Measurements from ENCODE around the gene BHLHE23.

Gene BHLHE23

DNA sequence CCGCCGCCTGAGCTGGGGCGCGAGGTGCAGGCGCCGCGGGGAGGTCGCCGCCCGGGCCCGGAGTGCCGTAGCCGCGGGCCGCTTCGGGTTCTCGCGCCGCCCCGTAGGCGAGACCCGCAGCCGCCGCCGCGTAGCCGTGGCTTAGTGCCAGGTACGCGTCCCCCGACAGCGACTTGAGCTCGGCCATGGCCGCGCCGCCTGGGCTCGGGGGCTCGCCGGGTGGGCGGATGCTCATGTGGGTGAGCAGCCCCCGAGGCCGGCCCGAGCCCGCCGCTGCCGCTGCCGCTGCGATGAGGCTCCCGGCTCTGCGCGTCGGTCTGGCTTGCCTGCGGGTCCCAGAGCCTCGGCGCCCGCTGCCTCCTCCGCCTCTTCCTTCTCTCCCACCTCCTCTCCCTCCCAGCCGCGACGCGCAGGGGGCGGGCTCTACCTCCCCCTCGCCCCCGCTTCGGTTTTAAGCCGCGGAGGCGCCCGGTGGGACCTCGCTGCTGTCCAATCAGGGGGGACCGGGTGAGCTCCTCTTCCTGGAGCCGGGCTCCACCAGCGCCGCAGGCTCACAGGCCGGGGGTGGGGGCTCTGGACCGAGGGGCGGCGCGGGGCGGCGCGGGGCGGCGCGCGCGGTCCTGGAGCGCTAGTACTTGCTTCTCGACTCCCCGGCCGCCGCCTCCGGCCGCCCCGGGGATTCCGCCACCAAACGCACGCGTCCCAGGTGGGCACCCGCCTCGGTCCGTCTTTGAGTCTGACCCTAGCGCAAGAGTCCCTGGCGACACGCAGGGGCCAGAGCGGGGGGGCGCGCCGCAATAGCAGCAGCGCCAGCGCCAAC lies at the start of gene BHLHE23:
TSS of gene BHLHE23 (minus strand) at position 425 of the 820 bp plus-strand sequence. CDS start at position 235, 190 bp downstream.
- no peak for DNase-seq

DNA sequence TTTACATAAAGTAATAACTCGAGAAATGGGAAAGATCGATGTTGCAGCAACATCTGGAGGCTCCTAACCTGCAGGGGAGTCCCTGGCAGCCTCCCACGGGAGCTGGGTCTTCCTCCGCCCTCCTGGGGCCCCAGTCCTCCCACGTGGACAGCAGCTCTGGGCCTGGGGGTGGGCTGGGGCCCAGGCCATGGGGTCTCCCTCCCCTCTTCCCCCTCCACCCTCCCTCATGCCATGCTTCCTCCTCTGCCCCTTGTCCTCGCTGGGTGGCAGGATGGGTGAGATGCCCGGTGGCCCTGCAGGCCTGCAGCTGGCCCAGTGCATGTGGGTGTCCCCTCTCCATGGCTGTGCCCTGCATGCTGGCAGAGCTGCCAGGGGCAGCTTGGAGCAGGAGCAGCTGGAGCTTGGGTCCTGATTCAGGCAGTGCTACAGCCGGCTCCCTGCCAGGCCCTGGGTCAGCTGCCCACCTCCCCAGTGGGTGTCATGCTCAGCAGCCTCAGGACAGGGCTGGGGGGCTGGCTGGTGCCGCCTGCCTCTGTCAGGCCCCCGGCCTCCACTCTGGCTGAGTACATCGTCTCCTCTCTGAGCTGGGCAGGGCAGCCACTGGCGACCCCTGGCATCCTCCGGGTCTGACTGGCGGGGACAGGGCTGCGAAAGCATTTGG lies 48.9 kb upstream of the BHLHE23 start:
- DNase-seq = no peak

DNA sequence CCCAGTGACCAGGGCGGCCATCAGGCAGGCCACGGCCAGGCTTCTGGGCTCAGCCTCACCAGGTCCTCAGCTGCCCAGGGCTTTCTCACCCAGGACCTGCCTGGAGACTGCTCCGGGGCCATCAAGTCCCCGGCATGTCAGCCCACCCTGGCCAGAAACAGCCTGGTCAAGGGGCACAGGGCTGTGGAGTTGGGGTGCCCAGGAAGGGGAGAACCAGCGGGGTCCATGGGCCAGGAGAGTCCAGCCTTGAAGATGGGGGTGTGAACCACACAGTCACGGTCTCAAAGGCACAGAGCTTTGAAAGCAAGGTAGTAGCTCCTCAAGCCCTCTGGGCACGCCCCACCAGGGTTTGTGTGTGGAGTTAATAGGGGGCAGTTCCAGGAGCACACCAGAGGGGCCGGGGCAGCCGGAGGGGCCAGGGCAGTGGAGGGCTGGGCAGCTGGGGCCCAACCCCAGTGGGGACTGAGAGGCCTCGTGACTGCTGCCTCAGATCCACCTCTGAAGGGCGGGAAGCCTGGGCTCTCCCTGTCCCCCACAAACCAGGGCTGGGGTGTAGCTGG lies 48.0 kb upstream of the BHLHE23 start:
- no peak for DNase-seq

DNA sequence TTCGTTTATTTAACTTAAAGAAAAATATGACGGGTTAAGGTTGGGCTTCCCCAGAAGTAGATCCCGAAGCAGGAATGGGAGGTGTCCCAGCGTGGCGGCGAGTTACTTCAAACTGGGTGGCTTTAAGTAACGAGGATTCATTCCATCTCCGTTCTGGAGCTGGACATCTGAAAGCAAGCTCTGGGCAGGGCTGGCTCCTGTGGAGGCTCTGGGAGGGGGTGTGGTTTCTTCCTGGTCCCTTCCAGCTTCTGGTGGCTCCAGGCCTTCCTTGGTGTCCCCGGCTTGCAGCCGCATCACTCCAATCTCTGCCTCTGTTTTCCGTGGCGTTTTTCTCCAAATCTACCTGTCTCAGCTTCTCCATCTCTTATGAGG lies 47.3 kb upstream of the BHLHE23 start:
- no peak for DNase-seq

DNA sequence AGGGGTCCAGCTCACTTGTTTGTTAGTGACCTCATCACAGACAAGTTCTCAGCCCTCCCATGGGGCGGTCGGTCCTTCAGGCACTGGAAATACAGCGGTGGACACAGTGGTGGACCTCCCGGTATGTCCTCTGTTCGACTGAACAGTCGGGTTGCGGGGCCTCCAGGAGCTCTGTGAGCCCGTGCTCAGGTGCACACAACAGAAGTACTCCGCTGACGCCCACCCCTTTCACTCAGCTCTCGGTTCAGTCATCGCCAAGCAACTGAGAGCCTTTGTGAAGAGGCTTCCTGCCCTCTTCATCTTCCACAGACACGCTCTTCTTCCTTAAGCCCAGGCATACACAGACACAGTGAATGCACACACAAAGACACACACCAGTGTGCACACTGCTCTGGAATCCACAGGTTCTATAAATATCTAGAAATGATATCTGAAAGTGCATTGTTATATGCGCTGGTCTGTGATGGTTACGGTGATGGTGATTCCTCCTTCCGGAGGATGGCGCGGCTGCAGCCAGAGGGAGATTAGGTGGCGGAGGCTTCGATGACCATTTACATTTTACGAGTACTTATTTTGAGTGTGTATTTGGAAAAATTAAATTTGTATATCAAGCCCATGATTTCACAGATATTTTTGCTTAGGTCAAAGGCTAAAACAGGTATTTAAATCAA lies 46.8 kb upstream of the BHLHE23 start:
- no peak for DNase-seq

DNA sequence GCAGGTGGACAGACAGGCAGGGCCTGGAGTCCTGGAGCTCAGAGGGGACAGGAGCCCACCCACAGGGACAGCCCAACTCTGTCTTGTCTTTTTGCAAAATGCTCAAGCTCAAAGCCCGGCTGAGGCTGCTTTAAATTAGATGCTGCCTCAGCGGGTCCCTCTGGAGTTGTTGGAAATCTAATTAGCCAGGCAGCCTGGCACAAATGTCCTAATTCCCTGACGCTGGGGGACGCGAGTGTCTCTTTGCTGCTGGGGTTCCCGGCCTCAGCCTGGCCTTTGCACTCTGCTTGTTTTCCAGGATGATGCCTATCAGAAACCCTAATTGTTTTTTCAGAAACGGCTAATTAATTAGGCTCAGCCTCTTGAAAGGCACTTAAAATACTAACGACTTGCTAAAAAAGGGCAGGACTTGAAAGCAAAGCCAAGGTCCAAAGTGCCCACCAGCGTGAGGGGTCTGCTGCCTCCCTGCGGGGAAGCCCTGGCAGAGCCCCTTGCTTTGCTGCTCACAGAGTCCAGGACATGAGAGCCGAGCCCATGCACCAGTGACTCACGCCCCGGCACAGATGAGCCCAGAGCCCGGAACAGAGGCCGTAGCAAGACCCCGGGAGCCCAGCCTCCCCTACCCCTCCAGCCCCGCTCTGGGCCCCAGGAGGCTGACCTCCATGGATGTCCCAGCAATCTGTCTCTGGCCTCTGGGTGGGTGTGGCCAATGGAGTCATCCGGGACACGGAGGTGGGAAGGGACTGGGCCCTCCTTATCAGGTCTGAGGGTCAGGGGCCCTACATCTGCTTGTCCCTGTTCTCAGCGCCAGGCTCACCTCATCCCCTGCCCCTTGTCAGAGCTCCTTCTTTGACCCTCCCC lies 46.0 kb upstream of the BHLHE23 start:
- DNase-seq = no peak

DNA sequence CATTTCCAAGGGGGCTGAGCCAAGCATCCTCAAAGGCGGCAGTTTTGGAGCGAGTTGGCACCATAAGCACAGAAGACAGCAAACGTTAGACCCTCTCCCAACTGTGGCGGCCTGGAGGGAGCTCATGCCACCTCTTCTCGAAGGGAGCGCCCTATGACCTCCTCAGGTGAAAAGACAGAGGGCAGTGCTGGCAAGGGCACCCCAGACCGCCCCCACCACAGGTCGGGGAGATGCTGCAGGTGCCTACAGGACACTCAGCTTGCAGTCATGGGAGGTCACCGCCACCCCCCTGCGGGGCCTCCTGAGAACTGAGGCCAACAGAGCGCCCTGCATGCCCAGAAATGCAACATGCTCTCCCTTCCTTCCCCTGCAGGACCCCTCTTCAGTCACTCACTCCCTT lies 45.1 kb upstream of the BHLHE23 start:
- DNase-seq = no peak

DNA sequence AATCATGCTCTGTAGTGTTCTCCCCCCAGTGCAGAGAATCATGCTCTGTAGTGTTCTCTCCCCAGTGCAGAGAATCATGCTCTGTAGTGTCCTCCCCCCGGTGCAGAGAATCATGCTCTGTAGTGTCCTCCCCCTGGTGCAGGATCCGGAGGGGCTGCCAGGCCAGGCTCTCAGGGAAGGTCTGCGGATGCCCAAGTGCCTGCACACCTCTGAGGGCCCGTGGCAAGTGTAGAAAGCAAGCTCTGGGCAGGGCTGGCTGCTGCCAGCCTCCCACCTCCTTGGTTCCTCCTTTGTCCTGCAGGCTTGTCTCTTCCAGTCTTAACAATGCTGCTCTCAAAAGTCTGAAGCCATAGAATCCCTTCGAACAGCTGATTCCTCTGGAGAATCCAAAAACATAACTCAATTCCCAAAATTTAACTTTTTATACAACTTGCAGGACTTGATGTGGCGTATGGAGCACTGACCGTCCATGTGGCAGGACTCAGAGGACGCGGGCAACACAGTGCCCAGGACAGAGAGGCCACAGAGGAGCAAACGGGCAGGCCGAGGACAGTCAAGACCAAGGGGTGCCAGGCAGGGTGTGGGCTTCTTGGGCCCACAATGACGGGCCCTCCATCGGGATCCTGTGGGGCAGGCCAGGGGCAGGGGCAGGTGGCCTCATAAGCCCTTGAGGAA lies 44.6 kb upstream of the BHLHE23 start:
- no peak for DNase-seq

DNA sequence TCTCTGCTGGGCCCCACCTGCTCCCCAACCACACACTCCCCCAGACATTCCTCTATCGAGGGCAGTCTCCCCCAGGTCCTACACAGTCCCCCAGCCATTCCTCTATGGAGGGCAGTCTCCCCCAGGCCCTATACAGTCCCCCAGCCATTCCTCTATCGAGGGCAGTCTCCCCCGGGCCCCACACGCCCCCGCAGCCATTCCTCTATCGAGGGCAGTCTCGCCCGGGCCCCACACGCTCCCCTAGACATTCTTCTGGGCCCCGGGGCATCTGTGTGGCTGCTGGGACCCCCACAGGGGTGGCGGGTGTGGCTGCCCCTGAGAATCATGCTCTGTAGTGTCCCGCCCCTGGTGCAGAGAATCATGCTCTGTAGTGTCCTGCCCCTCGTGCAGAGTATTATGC lies 43.6 kb upstream of the BHLHE23 start:
- DNase-seq = no peak

DNA sequence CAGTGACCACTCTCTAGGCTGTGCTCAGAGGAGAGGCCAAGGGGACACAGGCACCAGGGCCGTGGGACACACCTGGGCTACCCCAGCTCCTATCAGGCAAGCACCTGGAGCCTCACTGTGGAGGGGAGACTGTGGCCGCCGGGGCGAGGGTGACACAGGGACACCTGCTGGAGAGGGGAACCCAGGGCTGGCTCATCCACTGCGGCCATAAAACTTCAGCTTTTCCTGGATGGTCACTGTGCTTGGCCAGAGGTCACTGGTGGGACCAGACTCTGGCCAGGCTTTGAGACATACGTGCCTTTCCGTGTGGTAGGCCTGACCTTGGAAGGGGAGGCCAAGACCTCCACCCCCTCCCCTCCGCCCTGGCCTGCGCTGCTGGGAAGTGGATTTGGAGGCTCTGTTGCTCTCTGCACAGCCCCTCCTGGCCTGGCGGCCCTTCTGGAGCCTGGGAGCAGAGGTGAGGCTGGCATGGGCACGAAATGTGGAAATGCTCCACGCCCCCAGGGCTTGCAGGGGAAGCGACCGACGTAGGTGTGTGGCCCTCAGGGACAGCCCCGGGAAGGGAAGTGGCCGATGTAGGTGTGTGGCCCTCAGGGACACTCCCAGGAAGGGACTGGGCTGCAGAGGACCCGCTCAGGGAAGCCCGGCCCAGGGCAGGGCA lies 42.9 kb upstream of the BHLHE23 start:
- no peak for DNase-seq

DNA sequence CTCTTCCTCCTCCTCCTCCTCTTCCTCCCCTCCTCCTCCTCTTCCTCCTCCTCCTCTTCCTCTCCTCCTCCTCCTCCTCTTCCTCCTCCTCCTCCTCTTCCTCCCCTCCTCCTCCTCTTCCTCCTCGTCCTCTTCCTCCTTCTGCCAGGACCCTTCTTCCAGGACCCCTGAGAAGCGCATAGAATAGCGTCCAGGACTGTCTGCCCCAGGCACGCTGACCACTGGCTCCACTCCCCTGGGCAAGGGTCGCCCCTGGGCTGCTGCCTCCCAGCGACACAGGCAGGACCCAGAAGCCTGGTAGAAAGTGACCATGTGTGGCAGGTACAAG lies 42.4 kb upstream of the BHLHE23 start:
- DNase-seq = no peak

DNA sequence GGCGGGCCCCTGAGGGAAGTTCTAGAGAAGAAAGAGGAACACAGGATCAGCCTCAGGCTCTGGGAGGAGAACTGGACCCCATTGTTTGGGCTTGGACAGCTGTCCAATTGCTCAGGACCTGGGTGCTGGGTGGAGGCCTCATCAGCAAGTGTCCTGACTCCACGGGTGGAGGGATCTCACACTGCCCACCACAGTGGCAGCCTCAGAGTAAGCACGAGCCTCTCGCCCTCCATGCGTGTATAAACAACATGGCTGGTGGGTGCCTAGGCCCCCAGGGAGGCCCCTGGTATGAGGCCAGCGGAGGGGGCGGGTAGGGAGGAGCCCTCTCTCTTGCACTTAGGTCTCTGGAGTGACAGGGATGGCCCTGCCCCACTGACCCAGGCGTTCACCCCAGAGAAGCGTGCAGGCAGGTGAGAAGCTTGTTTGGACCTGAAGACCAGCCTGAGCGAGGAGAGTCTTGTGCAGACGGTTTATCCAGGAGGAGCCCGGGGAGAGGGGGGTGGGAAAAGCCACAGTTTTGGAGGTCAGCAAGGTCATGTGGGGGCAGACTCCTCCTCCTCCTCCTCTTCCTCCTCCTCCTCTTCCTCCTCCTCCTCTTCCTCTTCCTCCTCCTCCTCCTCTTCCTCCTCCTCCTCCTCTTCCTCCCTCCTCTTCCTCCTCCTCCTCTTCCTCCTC lies 41.9 kb upstream of the BHLHE23 start:
- DNase-seq = no peak

DNA sequence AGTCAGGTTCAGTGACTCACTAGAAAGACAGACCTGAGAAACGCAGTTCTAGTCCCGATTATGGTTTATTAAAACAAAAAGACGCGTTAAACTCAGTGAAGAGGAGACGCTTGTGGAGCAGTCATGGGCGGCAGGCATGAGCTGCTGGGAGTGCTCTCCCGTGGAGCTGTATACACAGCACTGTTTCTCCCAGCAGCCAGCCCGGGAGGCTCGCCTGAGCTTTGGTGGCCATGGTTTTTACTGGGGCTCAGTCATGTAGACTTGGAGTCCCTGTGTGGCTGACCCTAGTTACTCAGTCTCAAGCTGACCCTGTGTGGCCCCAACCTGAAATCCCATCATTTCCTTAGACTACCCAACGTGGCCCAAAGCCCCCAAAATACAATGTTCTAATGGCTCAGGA lies 41.2 kb upstream of the BHLHE23 start:
- DNase-seq = no peak

DNA sequence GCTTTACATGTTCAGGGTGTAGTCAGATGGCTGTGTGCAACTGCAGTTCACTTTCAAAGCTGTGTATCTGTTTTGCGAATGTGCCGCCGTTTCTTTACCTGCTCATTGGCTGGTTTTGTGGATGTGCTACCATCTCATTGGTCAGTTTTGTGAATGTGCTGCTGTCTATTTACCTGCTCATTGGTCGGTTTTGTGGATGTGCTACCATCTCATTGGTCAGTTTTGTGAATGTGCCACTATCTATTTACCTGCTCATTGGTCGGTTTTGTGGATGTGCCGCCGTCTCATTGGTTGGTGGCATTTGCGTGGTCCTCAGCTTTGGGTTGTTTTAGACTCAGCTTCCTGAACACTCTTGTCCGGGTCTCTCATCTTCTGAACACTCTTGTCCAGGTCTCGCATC lies 40.5 kb upstream of the BHLHE23 start:
- no peak for DNase-seq

DNA sequence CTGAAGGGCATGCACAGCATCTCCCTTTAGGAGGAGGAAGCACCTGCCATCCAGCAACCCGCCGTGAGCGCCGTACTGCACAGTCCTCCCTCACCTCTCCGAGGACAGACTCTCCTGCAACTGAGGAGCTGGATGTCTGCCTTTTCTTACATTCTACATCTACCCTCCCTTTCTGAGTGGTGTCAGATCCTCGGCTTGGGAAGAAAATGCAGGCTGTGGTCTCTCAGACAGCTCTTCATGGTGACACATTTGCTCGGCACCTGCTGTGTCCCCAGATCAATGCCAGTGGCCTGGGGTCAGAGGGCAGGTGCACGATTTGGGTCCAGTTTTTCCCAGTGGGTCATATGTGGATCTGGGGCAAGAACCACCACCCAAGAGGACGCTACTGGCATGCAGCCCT lies 40.1 kb upstream of the BHLHE23 start:
- DNase-seq = no peak

DNA sequence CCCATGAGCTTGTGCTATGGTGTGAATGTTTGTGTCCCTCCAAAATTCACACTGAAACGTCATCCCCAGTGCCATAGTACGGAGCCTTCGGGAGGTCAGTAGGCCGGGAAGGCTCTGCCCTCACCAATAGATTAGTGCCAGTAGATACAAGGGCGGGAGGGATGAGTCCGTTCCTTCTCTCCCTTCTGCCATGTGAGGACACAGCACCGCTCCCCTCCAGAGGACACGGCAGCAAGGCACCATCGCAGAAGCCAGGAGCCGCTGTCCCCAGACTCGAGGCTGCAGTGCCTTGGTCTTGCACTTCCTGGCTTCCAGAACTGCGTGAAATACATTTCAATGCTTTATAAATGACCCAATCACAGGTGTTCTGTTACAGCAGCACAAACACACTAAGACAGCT lies 39.2 kb upstream of the BHLHE23 start:
- no peak for DNase-seq

DNA sequence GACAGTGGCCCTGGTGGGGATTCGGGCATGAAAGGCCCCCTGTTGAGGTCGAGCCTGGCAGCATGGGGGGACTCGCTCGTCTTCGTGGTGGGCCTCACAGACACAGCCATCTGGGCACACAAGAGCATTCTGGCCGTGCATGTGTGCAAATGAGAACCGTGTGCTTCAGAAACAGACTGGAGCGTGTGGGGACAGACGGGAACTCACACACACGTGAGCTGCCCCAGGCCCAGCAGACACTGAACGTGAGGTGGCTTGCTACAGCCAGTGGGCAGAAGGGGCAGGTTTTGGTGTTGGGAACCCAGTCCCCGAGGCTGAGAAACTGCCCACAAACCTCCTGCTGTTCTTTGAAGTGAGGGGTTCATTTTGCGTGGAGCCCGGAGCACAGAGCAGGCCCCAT lies 38.6 kb upstream of the BHLHE23 start:
- no peak for DNase-seq

DNA sequence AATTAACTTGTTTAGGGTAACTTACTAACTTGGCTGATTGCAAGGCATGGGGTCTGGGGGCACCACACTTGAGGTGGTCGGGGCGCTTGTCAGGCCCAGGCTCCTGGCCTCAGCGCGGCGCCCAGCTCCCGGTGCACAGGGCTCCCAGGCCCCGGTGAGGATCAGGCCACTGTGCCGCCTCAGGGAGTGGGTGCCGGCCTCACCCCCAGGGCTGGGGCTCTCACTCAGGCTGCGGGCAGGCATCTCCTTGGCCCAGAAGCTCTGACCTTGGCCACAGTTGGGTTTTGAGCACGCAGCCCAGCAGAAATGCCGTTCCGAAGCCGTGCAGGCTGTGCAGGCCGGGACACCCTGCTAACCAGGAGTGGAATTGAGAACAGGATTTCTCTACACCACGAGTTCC lies 37.8 kb upstream of the BHLHE23 start:
- DNase-seq = no peak

DNA sequence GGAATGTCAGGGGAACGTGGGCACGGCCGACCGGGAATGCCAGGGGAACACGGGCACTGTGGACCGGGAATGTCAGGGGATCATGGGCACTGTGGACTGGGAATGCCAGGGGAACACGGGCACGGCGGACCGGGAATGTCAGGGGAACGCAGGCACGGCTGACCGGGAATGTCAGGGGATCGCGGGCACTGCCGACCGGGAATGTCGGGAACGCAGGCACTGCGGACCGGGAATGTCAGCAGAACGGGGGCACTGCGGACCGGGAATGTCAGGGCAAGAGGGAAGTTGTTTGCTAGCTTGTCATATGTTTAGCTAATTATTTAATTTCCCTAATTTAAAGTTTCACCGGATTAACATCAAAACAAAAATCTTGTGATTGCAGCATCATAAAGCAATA lies 37.4 kb upstream of the BHLHE23 start:
- DNase-seq = no peak

DNA sequence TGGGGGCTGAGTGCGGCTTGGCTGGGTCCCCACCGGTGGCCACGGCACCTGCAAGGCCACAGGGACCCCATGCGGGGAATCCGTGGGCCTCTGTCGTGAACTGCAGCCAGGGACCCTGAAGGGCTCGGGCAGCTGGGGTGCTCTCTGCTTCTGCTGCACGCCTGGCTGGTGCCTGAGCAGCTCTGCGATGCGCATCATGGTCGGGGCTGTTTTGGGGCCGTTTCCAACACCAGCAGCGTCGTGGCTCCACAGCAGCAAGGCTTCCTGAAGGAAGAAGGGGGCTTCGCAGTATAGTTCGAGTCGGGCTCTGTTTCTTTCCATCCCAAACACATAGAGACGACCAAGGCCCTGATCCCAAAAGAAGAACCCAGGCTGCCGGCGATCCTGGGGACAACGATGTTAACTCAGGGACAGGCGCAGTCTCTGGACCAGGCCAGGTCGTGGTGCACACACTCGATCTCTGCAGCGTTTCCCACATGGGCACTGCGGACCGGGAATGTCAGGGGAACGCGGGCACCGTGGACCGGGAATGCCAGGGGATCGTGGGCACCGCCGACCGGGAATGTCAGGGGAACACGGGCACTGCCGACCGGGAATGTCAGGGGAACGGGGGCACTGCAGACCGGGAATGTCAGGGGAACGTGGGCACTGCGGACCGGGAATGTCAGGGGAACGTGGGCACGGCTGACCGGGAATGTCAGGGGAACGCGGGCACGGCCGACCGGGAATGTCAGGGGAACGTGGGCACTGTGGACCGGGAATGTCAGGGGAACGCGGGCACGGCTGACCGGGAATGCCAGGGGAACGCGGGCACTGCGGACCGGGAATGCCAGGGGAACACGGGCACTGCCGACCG lies 36.8 kb upstream of the BHLHE23 start:
- DNase-seq = no peak

Data from activated naive CD4-positive, alpha-beta T cell (primary cell).